HG03175 (cell line): ENCODE data around the gene TBX1.
"Not testable (repeated sequence)": the region's sequence is repeated elsewhere in the genome, so short reads cannot be mapped to it uniquely, and the experiment has no call there.

ENCODE experiments used
- ATAC-seq: cut with Tn5 transposase; IDR thresholded peaks from one replicate; pipeline ENCODE4 v1.9.1; 2021; ENCODE audit warnings: mild to moderate bottlenecking, moderate library complexity; ENCODE audit not compliant: unreplicated experiment

The TBX1 gene

GRCh38 chr22:19763458-19764298, 3.1 kb downstream of the TBX1 start:
- ATAC-seq: no peak

GRCh38 chr22:19764299-19764593, 3.7 kb downstream of the TBX1 start:
- no peak for ATAC-seq

- no peak for ATAC-seq
Measured at GRCh38 chr22:19764636-19765476, 4.3 kb downstream of the TBX1 start.

GRCh38 chr22:19765477-19766239, 5.1 kb downstream of the TBX1 start:
- ATAC-seq: no peak

- ATAC-seq: no peak
Measured at GRCh38 chr22:19766240-19766510, 5.6 kb downstream of the TBX1 start.

GRCh38 chr22:19766511-19767426, 6.2 kb downstream of the TBX1 start:
- ATAC-seq: no peak

GRCh38 chr22:19767427-19768341, 7.1 kb downstream of the TBX1 start:
- ATAC-seq: no peak

- ATAC-seq: no peak
Measured at GRCh38 chr22:19769393-19769715, 8.8 kb downstream of the TBX1 start.

- no peak for ATAC-seq
Measured at GRCh38 chr22:19770349-19771220, 10.0 kb downstream of the TBX1 start.

GRCh38 chr22:19772422-19772672, 11.8 kb downstream of the TBX1 start:
- ATAC-seq: no peak

- ATAC-seq: peak; percentile 62
Measured at GRCh38 chr22:19772673-19773469, 12.3 kb downstream of the TBX1 start.

- ATAC-seq: no peak
Measured at GRCh38 chr22:19773470-19774040, 13.0 kb downstream of the TBX1 start.

GRCh38 chr22:19774628-19775027, 14.1 kb downstream of the TBX1 start:
- no peak for ATAC-seq

- no peak for ATAC-seq
Measured at GRCh38 chr22:19775496-19776325, 15.1 kb downstream of the TBX1 start.

GRCh38 chr22:19776433-19777031, 16.0 kb downstream of the TBX1 start:
- no peak for ATAC-seq

GRCh38 chr22:19777192-19777591, 16.6 kb downstream of the TBX1 start:
- not testable (repeated sequence) for ATAC-seq

- no peak for ATAC-seq
Measured at GRCh38 chr22:19779011-19779421, 18.4 kb downstream of the TBX1 start.
